ENCODE results near the gene FARP2. TPM values are rescaled to one million over a fixed set of nuclear protein-coding genes. Genes with fewer than 3 reads are reported as not detected.
"Not testable (repeated sequence)": the region's sequence is repeated elsewhere in the genome, so short reads cannot be mapped to it uniquely, and the experiment has no call there.

FARP2 gene
- total RNA-seq, 4 donors from 2014 or later, result 96.5 to 164 (median 136) TPM

DNA sequence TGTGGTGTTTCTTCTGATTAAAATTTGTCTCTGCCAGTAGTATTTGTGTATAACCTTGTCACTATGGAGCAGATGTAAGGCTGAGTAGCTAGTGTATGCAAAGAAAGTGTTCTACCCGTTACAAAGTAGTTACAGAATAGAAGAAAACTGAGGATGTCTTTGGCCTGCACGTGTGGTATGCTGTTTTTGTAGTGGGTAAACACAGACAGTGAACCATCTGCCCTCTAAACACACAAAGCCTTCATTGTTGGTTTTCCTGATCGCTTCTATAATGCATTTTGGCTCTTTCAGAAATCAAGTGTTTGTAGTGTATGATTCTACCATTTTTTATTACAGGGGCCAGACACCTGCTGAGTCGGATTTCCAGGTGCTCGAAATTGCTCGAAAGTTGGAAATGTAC lies 61.5 kb downstream of the FARP2 start:
- intact Hi-C loops (cut with DNase I; ENCODE audit: low total_unique reads) (no loop called here), in situ Hi-C loops (cut with MboI; ENCODE audit: low pct_ligation_motif_present in 1 of 4, low pct_unique_long_range_greater_than_20kb in 1 of 4, low sequenced_read_pairs in 3 of 4) (no loop called here)
- WGBS, 2 donors (ENCODE audit: low coverage in 1 of 2), result 50 to 51% methylated on average over 6 of the region's 6 CpGs
- Histone ChIP-seq H3K36me3 (peaks cover 0 to 47% (median 16%) of the 10 kb centered on the region in 4 donors), H3K9me3 (no peaks in the 10 kb centered on the region), H3K4me1 (no peaks in the 10 kb centered on the region), H3K27ac (no peak overlapping the region), H3K27me3 (no peaks in the 10 kb centered on the region), H3K4me3 (no peak overlapping the region)
- TF ChIP-seq, protein P1, sequence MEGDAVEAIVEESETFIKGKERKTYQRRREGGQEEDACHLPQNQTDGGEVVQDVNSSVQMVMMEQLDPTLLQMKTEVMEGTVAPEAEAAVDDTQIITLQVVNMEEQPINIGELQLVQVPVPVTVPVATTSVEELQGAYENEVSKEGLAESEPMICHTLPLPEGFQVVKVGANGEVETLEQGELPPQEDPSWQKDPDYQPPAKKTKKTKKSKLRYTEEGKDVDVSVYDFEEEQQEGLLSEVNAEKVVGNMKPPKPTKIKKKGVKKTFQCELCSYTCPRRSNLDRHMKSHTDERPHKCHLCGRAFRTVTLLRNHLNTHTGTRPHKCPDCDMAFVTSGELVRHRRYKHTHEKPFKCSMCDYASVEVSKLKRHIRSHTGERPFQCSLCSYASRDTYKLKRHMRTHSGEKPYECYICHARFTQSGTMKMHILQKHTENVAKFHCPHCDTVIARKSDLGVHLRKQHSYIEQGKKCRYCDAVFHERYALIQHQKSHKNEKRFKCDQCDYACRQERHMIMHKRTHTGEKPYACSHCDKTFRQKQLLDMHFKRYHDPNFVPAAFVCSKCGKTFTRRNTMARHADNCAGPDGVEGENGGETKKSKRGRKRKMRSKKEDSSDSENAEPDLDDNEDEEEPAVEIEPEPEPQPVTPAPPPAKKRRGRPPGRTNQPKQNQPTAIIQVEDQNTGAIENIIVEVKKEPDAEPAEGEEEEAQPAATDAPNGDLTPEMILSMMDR (IDR thresholded peaks at IDR 0.05), result no peak
- TF ChIP-seq POLR2AphosphoS5 (IDR thresholded peaks at IDR 0.05) (no peak), POLR2A (IDR thresholded peaks at IDR 0.05) (no peak), EP300 (IDR thresholded peaks at IDR 0.05; ENCODE audit: low read depth) (no peak)
- no peak for DNase-seq

DNA sequence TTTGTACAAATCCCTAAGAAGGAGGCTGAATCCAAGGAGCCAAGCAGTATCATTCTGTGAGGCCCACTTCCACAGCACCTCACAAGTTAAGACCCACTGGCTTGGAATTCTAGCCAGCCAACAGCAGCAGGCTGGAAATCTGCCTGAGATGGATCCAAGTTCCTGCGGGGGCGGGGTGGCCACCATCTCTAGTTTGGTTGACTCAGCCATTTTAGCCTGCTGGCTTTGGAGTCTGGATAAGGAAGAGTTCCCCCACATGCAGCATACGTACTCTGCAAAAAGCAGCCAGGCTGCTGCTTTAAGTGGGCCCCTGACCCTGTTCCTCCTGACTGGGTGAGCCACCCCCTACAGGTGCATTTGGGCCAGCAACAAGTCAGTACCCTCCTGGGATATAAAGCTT lies 65.2 kb downstream of the FARP2 start:
- no CpG with 5 or more reads among the region's 3 CpGs for WGBS, 2 donors (ENCODE audit: low coverage in 1 of 2)
- no peak for DNase-seq
- Histone ChIP-seq H3K4me3 (no peak overlapping the region), H3K27ac (no peak overlapping the region), H3K9me3 (peaks cover 0 to 10% of the 10 kb centered on the region in 2 donors), H3K27me3 (no peaks in the 10 kb centered on the region), H3K4me1 (no peaks in the 10 kb centered on the region), H3K36me3 (peaks cover 0 to 40% (median 17%) of the 10 kb centered on the region in 4 donors)
- TF ChIP-seq, protein P1 (IDR thresholded peaks at IDR 0.05), result no peak
- TF ChIP-seq EP300 (IDR thresholded peaks at IDR 0.05; ENCODE audit: low read depth) (no peak), POLR2AphosphoS5 (IDR thresholded peaks at IDR 0.05) (no peak), POLR2A (IDR thresholded peaks at IDR 0.05) (no peak)
- in situ Hi-C loops (cut with MboI; ENCODE audit: low pct_ligation_motif_present in 1 of 4, low pct_unique_long_range_greater_than_20kb in 1 of 4, low sequenced_read_pairs in 3 of 4) (no loop called here), intact Hi-C loops (cut with DNase I; ENCODE audit: low total_unique reads) (no loop called here)

DNA sequence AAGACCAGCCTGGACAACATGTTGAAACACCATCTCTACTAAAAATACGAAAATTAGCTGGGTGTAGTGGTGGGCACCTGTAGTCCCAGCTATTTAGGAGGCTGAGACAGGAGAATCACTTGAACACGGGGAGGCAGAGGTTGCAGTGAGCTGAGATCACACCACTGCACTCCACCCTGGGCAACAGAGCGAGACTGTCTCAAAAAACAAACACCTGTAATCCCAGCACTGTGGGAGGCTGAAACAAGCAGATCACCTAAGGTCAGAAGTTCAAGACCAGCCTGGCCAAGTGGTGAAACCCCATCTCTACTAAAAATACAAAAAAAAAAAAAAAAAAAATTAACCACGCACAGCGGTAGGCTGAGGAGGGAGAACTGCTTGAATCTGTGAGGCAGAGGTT lies 65.9 kb downstream of the FARP2 start:
- H3K4me1 ChIP-seq; intact Hi-C loops (cut with DNase I; ENCODE audit: low total_unique reads); H3K27me3 ChIP-seq; H3K4me3 ChIP-seq; DNase-seq; H3K9me3 ChIP-seq; H3K27ac ChIP-seq; in situ Hi-C loops (cut with MboI; ENCODE audit: low pct_ligation_motif_present in 1 of 4, low pct_unique_long_range_greater_than_20kb in 1 of 4, low sequenced_read_pairs in 3 of 4): not testable (repeated sequence)
- peaks cover 0 to 40% (median 17%) of the 10 kb centered on the region in 4 donors for H3K36me3 ChIP-seq
- WGBS, 2 donors (ENCODE audit: low coverage in 1 of 2), result 94% methylated on average over 5 of the region's 5 CpGs; no CpG with 5 or more reads in 1 of the 2 donors

DNA sequence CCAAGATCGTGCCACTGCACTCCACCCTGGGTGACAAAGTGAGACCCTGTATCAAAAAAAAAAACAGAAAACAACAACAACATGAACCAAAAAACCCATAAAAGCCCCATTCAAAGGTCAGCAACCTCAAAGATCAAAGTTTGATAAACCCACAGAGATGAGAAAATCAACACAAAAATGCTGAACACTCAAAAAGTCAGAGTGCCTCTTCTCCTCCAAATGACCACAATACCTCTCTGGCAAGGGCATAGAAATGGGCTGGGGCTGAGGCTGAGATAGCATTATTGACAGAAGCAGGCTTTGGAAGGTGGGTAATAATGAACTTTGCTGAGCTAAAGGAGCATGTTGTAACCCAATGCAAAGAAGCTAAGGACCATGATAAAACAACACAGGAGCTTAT lies 66.3 kb downstream of the FARP2 start:
- no peak for DNase-seq
- peaks cover 0 to 10% of the 10 kb centered on the region in 2 donors for H3K9me3 ChIP-seq
- WGBS, 2 donors (ENCODE audit: low coverage in 1 of 2), result 100% methylated on average over 1 of the region's 1 CpG
- no peaks in the 10 kb centered on the region for H3K27me3 ChIP-seq
- no peak overlapping the region for H3K27ac ChIP-seq
- H3K36me3 ChIP-seq, result peaks cover 0 to 40% (median 17%) of the 10 kb centered on the region in 4 donors
- intact Hi-C loops (cut with DNase I; ENCODE audit: low total_unique reads) (no loop called here), in situ Hi-C loops (cut with MboI; ENCODE audit: low pct_ligation_motif_present in 1 of 4, low pct_unique_long_range_greater_than_20kb in 1 of 4, low sequenced_read_pairs in 3 of 4) (no loop called here)
- TF ChIP-seq, protein P1 (IDR thresholded peaks at IDR 0.05), result no peak
- TF ChIP-seq POLR2A (IDR thresholded peaks at IDR 0.05) (no peak), POLR2AphosphoS5 (IDR thresholded peaks at IDR 0.05) (no peak), EP300 (IDR thresholded peaks at IDR 0.05; ENCODE audit: low read depth) (no peak)
- H3K4me3 ChIP-seq, result no peak overlapping the region
- no peaks in the 10 kb centered on the region for H3K4me1 ChIP-seq

DNA sequence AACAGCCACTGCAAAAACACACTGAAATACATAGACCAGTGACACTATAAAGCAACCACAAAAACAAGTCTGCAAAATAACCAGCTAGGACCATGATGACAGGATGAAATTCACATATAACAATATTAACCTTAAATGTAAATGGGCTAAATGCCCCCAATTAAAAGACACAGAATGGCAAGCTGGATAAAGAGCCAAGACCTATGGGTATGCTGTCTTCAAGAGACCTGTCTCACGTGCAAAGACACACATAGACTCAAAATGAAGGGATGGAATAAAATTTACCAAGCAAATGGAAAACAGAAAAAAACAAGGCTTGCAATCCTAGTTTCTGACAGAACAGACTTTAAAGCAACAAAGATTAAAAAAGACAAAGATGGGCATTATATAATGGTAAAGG lies 67.4 kb downstream of the FARP2 start:
- intact Hi-C loops (cut with DNase I; ENCODE audit: low total_unique reads); in situ Hi-C loops (cut with MboI; ENCODE audit: low pct_ligation_motif_present in 1 of 4, low pct_unique_long_range_greater_than_20kb in 1 of 4, low sequenced_read_pairs in 3 of 4); H3K27ac ChIP-seq; H3K9me3 ChIP-seq; DNase-seq; H3K4me1 ChIP-seq; H3K4me3 ChIP-seq; H3K27me3 ChIP-seq: not testable (repeated sequence)
- H3K36me3 ChIP-seq, result peaks cover 0 to 37% (median 17%) of the 10 kb centered on the region in 4 donors
- WGBS, 2 donors (ENCODE audit: low coverage in 1 of 2), result 54 to 86% methylated on average over 1 of the region's 1 CpG
